ENCODE data around the gene OR10A2.

Gene OR10A2

DNA sequence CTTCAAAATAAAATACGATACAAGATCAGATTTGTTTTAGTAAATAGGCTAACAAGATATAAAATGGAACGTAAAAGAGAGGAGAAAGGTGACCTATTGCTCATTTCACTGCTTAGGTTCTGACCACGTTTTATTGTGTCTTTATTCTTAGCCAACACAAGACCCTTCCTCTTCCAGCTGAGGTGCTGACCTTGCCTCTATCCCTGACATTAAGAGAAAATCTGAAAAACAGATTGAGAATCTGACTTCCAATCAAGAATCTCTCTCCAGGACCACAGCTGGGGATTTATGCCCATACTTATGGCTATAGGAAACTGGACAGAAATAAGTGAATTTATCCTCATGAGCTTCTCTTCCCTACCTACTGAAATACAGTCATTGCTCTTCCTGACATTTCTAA, 17.5 kb upstream of the OR10A2 start, which contains the start of gene OR10A5:
TSS of gene OR10A5 (plus strand) at position 301 of the 400 bp plus-strand sequence. CDS start at position 301, 0 bp downstream.
- CTCF ChIA-PET = no interaction called here
- no peak for TF ChIP-seq ZNF585B (tag by site-specific recombination; IDR thresholded peaks at IDR 0.05)
- TF ChIP-seq, protein P1, sequence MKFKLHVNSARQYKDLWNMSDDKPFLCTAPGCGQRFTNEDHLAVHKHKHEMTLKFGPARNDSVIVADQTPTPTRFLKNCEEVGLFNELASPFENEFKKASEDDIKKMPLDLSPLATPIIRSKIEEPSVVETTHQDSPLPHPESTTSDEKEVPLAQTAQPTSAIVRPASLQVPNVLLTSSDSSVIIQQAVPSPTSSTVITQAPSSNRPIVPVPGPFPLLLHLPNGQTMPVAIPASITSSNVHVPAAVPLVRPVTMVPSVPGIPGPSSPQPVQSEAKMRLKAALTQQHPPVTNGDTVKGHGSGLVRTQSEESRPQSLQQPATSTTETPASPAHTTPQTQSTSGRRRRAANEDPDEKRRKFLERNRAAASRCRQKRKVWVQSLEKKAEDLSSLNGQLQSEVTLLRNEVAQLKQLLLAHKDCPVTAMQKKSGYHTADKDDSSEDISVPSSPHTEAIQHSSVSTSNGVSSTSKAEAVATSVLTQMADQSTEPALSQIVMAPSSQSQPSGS (tag by site-specific recombination; IDR thresholded peaks at IDR 0.05; ENCODE audit: low read depth) = no peak
- TF ChIP-seq, protein P2, sequence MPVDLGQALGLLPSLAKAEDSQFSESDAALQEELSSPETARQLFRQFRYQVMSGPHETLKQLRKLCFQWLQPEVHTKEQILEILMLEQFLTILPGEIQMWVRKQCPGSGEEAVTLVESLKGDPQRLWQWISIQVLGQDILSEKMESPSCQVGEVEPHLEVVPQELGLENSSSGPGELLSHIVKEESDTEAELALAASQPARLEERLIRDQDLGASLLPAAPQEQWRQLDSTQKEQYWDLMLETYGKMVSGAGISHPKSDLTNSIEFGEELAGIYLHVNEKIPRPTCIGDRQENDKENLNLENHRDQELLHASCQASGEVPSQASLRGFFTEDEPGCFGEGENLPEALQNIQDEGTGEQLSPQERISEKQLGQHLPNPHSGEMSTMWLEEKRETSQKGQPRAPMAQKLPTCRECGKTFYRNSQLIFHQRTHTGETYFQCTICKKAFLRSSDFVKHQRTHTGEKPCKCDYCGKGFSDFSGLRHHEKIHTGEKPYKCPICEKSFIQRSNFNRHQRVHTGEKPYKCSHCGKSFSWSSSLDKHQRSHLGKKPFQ (tag by site-specific recombination; IDR thresholded peaks at IDR 0.05) = no peak
- TF ChIP-seq, protein P3, sequence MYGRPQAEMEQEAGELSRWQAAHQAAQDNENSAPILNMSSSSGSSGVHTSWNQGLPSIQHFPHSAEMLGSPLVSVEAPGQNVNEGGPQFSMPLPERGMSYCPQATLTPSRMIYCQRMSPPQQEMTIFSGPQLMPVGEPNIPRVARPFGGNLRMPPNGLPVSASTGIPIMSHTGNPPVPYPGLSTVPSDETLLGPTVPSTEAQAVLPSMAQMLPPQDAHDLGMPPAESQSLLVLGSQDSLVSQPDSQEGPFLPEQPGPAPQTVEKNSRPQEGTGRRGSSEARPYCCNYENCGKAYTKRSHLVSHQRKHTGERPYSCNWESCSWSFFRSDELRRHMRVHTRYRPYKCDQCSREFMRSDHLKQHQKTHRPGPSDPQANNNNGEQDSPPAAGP (tag by site-specific recombination; IDR thresholded peaks at IDR 0.05) = no peak
- TF ChIP-seq ZNF311 (tag by site-specific recombination; IDR thresholded peaks at IDR 0.05; ENCODE audit: borderline replicate concordance) = no peak
- TF ChIP-seq ZNF114 (tag by site-specific recombination; IDR thresholded peaks at IDR 0.05) = no peak
- no peak for TF ChIP-seq KLF16 (tag by site-specific recombination; IDR thresholded peaks at IDR 0.05)
- TF ChIP-seq, protein P4, sequence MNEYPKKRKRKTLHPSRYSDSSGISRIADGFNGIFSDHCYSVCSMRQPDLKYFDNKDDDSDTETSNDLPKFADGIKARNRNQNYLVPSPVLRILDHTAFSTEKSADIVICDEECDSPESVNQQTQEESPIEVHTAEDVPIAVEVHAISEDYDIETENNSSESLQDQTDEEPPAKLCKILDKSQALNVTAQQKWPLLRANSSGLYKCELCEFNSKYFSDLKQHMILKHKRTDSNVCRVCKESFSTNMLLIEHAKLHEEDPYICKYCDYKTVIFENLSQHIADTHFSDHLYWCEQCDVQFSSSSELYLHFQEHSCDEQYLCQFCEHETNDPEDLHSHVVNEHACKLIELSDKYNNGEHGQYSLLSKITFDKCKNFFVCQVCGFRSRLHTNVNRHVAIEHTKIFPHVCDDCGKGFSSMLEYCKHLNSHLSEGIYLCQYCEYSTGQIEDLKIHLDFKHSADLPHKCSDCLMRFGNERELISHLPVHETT (tag by site-specific recombination; IDR thresholded peaks at IDR 0.05) = no peak
- no peak for TF ChIP-seq OVOL3 (tag by site-specific recombination; IDR thresholded peaks at IDR 0.05)
- TF ChIP-seq ZNF548 (tag by site-specific recombination; IDR thresholded peaks at IDR 0.05) = no peak
- TF ChIP-seq ZBTB48 (tag by site-specific recombination; IDR thresholded peaks at IDR 0.05) = no peak
- TF ChIP-seq, protein P5, sequence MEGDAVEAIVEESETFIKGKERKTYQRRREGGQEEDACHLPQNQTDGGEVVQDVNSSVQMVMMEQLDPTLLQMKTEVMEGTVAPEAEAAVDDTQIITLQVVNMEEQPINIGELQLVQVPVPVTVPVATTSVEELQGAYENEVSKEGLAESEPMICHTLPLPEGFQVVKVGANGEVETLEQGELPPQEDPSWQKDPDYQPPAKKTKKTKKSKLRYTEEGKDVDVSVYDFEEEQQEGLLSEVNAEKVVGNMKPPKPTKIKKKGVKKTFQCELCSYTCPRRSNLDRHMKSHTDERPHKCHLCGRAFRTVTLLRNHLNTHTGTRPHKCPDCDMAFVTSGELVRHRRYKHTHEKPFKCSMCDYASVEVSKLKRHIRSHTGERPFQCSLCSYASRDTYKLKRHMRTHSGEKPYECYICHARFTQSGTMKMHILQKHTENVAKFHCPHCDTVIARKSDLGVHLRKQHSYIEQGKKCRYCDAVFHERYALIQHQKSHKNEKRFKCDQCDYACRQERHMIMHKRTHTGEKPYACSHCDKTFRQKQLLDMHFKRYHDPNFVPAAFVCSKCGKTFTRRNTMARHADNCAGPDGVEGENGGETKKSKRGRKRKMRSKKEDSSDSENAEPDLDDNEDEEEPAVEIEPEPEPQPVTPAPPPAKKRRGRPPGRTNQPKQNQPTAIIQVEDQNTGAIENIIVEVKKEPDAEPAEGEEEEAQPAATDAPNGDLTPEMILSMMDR (tag by site-specific recombination; IDR thresholded peaks at IDR 0.05) = no peak
- no peak for TF ChIP-seq ZNF202 (tag by site-specific recombination; IDR thresholded peaks at IDR 0.05; ENCODE audit: borderline replicate concordance)
- TF ChIP-seq ZNF596 (tag by site-specific recombination; IDR thresholded peaks at IDR 0.05) = no peak
- TF ChIP-seq ZNF155 (tag by site-specific recombination; IDR thresholded peaks at IDR 0.05) = no peak
- TF ChIP-seq SP3 (tag by site-specific recombination; IDR thresholded peaks at IDR 0.05) = no peak

DNA sequence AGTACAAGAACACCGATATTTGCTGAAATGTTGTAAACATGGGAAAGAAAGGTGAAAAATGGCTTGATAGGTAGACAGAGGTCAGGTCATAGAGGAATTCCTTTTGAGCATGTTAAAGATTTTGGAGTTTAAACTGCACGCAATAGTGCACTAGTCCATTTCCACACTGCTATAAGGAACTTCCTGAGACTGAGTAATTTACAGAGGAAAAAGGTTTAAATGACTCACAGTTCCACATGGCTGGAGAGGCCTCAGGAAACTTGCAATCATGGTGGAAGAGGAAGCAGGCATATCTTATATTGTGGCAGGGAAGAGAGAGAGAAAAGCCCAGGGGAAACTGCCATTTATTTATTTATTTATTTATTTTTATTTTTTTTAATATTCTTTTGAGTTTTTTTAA, 12.3 kb upstream of the OR10A2 start:
- TF ChIP-seq ZNF670 (tag by site-specific recombination; IDR thresholded peaks at IDR 0.05; ENCODE audit: low read depth) = no peak
- TF ChIP-seq ZNF16 (tag by site-specific recombination; IDR thresholded peaks at IDR 0.05; ENCODE audit: low read depth) = no peak
- no peak for TF ChIP-seq ZNF133 (tag by site-specific recombination; IDR thresholded peaks at IDR 0.05)
- TF ChIP-seq ZNF792 (tag by site-specific recombination; IDR thresholded peaks at IDR 0.05) = no peak
- POLR2A ChIA-PET = no interaction called here
- H3K9me3 ChIP-seq (ENCODE audit: control insufficient read depth, insufficient read depth, low read depth, low read length) = no peaks in the 10 kb centered on the region
- CTCF ChIA-PET = no interaction called here
- H3K4me1 ChIP-seq (ENCODE audit: control insufficient read depth, insufficient read depth, low read length) = no peaks in the 10 kb centered on the region
- no peaks in the 10 kb centered on the region for H3K36me3 ChIP-seq (ENCODE audit: control insufficient read depth in 2 of 2, insufficient read depth in 1 of 2, low read length in 2 of 2)
- no peak overlapping the region for H3K4me3 ChIP-seq (ENCODE audit: low read depth, low read length)
- H3K27ac ChIP-seq (ENCODE audit: extremely low read depth, low read depth, low read length) = no peak overlapping the region

More for the DNA sequence above, 17.5 kb upstream of the OR10A2 start, which contains the start of gene OR10A5:
- POLR2A ChIA-PET = no interaction called here
- Histone ChIP-seq H3K4me3 (ENCODE audit: low read depth, low read length) (no peak within 1 kb of the TSS), H3K36me3 (ENCODE audit: control insufficient read depth in 2 of 2, insufficient read depth in 1 of 2, low read length in 2 of 2) (no peaks in the 10 kb centered on the region), H3K27ac (ENCODE audit: extremely low read depth, low read depth, low read length) (no peak within 1 kb of the TSS), H3K4me1 (ENCODE audit: control insufficient read depth, insufficient read depth, low read length) (no peaks in the 10 kb centered on the region), H3K9me3 (ENCODE audit: control insufficient read depth, insufficient read depth, low read depth, low read length) (no peaks in the 10 kb centered on the region)
